GM19397 (cell line): Measurements from ENCODE around the gene TROAP.
"Not testable (repeated sequence)": the region's sequence is repeated elsewhere in the genome, so short reads cannot be mapped to it uniquely, and the experiment has no call there.

Source experiments
- ATAC-seq: cut with Tn5 transposase; IDR thresholded peaks from one replicate; pipeline ENCODE4 v1.9.1; 2021; ENCODE audit warnings: mild to moderate bottlenecking, moderate library complexity; ENCODE audit not compliant: unreplicated experiment

The TROAP gene

DNA sequence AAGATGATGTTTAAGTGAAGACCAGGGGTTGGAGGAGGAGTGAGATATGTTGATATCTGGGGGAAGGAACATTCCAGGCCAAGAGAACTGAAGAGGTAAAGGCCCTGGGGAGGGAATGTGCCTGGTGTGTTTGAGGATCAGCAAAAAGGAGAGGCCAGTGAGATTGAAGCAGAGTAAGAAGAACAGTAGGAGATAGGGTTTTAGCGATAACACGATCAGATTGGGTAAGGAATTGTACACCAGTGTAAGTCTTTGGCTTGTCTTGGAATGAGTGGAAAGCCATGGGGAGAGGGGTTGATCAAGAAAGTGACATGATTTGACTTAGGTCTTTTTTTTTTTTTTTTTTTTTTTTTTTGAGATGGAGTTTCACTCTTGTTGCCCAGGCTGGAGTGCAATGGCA lies 4.8 kb downstream of the TROAP start:
- no peak for ATAC-seq

DNA sequence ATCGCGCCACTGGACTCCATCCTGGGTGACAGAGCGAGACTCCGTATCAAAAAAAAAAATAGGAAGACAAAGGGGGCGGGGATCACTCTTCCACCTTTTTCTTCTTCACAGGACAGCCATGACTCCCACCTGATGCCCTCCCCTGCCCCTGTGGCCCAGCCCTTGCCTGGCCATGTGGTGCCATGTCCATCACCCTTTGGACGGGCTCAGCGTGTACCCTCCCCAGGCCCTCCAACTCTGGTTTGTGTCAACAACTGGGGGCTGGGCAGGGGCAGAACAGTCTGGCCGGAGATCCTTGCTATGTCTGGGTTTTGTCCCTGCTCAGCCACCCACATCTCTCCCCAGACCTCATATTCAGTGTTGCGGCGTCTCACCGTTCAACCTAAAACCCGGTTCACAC lies 5.8 kb downstream of the TROAP start:
- no peak for ATAC-seq

DNA sequence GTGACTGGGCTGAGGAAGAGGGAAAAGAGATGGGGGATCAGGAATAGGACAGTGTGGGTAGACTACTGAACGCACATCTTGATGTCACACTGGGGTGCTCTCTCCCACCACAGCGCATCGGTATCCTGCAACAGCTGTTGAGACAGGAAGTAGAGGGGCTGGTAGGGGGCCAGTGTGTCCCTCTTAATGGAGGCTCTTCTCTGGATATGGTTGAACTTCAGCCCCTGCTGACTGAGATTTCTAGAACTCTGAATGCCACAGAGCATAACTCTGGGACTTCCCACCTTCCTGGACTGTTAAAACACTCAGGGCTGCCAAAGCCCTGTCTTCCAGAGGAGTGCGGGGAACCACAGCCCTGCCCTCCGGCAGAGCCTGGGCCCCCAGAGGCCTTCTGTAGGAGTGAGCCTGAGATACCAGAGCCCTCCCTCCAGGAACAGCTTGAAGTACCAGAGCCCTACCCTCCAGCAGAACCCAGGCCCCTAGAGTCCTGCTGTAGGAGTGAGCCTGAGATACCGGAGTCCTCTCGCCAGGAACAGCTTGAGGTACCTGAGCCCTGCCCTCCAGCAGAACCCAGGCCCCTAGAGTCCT lies 7.1 kb downstream of the TROAP start:
- ATAC-seq: no peak

DNA sequence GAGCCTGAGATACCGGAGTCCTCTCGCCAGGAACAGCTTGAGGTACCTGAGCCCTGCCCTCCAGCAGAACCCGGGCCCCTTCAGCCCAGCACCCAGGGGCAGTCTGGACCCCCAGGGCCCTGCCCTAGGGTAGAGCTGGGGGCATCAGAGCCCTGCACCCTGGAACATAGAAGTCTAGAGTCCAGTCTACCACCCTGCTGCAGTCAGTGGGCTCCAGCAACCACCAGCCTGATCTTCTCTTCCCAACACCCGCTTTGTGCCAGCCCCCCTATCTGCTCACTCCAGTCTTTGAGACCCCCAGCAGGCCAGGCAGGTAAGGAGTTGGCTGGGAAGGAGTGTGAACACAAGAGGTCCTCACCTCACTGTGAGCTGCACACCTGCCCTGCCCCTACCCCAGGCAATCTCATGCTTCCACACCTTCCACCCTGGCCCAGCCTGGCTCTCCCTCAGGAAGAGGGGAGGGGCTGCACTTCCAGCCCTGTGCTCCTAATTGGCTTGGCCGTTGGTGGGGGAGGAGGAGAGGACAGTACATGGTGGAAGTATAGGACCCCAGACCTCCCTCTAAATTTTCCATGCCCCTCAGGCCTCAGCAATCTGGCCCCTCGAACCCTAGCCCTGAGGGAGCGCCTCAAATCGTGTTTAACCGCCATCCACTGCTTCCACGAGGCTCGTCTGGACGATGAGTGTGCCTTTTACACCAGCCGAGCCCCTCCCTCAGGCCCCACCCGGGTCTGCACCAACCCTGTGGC lies 7.8 kb downstream of the TROAP start:
- ATAC-seq: no peak

DNA sequence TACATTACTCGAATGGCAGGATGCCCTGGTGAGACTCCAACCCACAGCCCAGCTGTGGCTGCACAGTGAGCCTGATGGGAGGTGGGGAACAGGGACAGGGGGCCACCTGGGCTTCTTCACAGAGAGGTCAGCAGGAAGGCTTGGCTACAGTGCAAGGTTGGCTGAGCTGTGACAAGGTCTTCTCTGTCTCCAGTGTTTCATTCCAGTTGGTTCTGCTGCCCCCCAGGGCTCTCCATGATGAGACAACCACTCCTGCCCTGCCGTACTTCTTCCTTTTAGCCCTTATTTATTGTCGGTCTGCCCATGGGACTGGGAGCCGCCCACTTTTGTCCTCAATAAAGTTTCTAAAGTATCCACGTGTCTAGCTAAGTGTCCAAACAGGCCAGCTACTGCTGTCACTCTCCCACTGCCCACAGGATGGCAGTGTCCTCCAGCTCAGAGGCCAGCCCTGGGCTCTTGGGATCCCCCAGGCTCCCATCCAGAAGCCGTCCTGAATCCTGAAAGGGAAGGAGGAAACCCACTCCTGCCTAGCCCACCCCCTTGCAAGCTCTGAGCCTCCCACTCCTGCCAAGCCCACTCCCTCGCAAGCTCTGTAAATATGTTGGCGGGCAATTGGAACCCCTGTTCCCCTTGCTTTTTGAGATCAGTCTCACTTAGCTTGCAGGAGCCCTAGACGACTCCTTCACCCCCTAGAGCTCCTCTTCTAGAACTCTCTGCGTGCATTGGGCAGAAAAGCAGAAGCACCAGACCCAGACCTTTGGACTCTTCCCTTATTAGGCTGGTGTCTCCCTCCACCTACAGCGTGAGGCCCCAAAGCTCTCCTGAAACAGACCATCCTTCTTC lies 8.5 kb downstream of the TROAP start:
- no peak for ATAC-seq

DNA sequence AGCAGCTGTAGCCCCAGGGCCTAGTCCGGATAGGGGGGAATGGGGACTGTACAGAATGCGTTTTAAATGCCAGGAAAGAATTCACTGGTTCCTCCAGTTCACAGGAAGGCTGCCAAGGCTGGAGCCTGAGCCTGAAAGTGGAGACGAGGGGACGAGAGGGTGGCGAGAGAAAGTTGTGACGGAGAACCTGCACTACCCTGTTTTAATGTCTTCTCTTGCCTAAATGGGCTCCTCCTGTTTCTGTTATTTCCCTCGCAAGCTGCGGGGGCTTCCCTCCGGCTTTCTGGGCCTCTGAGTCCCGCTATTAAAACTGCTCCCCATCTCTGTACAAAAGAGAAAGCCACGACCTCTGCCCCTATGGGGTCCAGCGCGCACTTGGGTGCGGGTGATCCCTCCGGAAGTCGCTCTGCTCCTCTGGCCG lies 9.4 kb downstream of the TROAP start:
- ATAC-seq: no peak

DNA sequence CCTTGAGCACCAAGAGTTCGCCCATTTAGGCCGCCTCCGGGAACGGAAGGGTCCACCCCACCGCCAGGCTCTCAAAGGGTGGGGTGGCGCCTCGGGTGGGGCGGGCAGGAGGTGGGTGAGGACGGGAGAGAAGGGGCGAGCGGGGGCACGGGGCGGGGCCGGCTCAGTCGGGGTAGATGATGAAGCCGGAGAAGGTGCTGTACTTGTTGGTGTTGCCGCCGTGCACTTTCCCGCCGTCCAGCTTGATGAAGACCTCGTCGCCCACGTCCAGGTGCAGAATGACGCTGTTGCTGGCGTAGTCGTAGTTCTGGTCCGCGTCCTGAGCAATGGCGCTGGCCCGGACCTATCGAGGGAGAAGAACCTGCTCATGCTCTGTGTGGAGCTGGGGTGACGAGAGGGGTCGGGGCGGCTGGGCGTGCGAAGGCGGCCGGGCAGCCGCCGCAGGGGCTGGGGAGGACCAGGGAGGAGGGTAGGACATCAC lies 9.9 kb downstream of the TROAP start:
- no peak for ATAC-seq

DNA sequence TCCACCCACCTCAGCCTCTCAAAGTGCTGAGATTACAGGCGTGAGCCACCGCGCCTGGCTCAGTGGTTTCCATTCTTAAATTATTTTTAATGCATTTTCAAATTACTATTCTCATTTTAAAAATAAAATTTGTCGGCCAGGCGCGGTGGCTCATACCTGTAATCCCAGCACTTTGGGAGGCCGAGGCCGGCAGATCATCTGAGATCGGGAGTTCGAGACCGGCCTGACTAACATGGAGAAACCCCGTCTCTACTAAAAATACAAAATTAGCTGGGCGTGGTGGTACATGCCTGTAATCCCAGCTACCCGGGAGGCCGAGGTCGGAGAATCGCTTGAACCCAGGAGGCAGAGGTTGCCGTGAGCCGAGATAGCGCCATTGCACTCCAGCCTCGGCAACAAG lies 10.7 kb downstream of the TROAP start:
- ATAC-seq: not testable (repeated sequence)

DNA sequence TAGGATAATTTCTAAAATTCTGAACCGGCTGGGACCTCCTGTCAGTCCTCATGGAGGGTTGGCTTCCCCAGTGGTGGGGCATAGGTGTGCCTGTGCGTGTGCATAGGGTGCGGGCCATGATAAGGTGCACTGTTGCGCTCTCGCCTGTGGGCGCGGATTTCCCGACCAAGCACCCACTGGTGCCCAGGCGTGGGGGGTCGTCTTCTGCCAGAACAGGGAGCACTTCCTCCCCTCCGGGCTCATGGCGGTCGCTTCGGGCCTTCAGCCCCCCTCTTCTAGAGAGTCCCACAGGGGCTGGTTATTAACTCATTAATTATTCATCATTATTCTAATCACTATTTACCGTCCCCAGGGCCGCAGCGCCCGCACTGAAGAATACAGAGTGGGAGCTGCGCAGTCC lies 11.2 kb downstream of the TROAP start:
- no peak for ATAC-seq

DNA sequence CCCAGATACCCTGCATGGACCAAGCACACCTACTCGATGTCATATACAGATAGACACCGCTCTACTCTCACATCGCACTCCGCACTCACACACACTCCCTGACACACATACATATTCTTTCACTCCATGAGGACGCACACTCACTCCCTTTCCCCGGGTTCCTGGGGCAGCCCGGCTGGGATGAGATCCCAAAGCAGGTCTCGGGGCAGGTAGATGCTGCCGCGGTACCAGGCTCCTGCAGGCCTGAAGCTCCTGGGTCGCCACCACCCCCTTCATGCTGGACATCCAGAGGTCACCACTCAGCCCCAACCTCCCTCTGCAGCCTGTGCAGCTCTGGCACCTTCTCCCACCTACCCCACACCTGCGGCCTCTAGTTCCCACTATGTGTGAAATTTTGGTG lies 11.6 kb downstream of the TROAP start:
- no peak for ATAC-seq

DNA sequence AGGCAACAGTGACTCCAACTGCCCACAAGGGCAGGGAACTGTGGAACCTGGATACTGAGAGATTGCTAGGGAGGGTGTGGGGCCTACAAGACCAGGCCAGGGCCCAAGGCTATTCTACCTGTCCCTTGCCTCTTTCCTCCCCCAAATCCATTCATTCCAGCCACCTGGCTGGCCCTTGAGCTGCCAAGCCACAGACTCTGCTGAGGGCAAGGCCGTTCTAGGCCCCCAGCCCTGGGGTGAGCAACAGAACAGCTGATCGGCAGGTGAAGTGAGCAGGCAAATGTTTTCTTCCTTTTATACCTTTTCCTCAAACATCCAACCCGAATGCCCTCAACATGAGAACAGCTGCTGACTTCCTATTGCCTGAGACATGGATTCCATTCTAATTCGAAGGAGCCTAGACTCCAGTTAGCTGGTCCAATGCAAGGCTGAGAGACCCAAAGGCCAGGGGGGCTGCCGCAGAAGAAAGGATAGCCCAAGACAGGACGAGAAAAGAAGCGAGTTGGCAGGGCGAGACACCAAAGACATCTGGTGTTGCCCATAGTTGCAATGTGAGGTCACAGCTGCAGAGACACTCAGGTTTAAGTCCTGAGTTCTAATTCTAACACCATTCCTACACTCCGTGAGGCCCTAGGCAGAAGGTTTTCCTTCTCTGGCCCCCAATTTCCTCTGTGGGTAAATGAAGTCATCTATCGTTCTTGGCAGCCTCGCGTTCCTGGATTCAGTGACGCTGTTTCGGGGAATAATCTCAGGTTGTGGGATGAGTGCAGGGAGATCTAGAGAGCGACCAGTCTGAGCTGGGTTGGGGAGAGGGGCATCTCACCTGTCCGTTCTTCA lies 12.3 kb downstream of the TROAP start:
- no peak for ATAC-seq

DNA sequence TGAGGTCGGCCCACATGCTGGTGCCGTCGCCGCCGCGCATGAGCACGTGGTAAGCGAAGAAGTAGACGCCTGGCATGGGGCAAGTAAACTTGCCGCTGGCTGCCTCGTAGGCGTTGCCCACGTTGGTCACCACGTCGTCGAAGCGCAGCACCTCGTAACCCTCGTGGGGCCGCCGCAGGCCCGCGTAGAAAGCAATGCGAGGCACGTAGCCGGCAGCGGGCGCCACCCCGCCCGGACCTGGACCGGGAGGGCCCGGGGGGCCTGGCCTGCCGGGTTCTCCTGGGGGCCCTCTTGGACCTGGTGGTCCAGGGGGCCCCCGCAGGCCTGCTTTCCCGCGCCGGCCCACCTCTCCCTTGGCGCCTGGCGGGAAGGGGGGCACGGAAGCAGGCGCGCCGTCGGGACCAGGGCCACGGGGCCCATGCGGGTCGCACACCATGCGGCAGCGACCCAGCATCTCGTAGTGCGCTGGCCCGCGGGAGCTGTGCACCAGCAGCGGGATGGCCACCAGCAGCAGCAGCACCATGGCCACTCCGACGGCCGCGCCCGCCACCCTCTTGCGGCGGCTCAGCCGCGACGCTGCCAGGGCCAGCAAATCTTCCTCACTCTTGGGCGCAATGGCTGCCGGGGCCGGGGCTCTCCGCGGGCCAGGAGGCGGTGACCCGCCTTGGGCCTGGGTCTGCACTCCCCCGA lies 13.0 kb downstream of the TROAP start:
- ATAC-seq: no peak

DNA sequence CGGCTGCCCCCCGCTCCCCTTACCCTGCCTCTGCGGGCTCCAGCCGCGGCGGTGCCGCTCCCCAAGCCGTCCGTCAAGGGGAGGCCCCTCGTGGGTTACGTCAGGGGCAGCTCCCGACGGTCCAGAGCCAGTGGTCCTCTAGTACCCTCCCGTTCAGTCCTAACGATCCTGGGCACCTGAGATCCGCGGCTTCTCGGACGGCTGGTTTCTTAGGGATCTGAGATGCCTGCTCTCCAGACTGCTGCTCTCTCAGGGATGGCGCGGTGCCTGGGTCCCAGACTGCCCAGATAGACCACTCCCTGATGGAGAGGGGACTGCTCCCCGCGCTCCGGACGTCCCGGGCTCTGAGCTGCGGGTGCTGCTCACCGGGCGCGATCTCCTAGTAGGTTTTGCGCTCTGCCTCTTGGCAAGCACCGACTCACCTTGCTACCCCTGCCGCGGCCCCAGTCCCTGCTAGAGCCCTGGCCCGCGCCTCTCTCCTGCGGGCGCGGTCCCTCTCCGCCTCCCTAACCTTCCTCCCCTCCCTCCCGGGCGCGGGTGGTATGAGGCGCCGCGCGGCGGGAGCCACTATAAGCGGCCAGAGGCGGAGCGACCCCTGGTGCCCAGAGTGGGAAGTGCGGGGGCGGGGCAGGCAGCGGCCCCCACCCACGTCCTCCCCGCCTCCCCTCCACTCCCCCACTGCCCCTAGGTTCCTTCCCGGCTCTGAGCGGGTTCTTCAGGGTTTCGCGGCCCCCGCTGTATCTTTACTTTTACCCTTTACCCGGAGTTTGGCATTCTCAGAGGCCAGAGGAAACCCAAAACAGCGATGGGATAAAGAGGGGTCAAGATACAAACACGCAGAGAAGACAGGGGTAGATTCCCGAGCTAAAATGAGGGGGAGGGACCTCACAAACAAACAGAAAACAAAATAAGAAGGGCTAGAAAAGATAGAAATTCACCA lies 13.9 kb downstream of the TROAP start, which contains the start of gene C1QL4:
C1QL4 (minus strand) TSS at position 544 of the 940 bp plus-strand sequence. CDS start 711 bp downstream, outside the sequence.
- ATAC-seq: peak; percentile 72

DNA sequence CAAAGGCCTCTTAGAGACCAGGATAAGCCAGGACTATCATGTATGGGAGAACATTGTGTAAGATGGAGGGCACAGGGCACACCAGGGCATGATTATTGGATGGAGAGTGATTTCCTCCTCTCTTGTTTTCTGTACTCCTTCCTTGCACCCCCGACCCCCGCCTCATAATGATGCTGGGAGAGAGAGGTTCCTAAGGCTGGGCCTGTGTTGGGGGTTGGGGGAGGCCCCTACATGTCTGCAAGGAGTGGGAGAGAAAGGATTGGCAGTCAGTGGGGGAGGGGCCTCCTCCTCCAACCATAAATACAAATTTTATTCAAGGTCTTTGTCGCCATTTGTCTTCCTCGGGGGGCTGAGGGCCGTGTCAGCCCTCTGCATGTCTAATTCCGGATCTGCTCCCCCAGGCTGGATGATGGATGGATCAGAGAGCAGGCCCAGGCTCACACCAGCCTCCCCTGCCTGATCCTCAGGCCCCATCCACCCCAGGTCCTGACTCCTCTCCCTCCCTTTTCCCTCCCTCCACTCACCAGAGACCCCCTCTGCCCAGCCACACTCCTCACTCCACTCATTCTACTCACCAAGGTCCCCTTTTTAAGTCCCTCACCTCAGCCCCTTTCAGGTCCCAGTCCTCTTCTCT lies 15.9 kb downstream of the TROAP start:
- ATAC-seq: no peak

DNA sequence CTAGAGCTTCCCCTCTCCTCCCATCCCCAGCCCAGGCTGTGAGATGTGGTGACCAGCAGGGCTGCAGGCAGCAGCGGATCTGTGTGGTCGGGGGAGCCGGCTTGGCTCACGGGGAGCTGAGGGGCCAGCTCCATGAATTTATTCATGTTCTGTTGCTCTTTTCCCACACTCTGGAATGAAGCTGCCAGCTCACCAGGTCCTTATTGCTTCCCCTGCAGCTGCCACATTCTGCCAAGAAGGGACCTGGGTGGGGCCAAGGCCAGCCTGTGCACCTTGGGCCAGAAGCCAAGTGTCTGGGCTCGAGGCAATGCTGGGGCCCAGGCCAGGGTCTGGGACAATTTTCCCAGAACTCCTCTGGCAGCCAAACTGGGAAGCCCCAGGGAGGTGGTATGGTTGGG lies 16.4 kb downstream of the TROAP start:
- ATAC-seq: no peak

DNA sequence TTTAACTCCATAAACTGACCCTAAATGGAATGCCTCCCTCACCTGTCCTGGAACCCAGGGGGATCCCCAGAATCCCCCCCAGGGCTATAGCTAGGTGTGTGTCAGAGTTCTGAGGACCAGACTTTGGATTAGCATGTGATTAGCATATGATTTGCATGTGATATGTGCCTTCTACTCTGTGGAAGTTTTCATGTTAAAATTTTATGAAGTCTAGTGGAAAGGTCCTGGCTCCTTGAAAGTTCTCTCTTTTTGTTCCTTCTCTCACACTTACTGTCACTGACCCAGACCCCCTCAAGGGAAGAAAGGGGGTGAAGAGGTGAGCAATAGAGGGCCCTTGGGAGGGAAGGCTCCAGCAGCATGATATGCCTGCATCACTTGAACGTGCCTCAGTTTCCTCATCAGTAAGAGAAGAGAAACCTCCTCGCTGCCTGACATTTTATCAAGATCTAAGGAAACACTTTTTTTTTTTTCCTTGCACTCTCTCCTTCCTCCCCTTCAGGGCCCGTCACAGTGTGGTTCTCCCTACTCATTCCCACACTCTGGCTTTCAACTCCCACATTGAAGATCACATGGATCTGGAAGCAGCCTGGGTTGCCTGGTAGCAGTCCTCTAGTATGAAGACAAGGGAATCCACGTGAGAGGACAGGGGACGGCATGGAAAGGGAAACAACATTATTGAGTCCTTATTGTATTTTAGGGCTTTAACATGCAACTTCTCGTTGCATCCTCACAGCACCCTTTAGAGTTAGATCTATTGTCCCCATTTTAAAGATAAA lies 17.2 kb downstream of the TROAP start:
- ATAC-seq: no peak

DNA sequence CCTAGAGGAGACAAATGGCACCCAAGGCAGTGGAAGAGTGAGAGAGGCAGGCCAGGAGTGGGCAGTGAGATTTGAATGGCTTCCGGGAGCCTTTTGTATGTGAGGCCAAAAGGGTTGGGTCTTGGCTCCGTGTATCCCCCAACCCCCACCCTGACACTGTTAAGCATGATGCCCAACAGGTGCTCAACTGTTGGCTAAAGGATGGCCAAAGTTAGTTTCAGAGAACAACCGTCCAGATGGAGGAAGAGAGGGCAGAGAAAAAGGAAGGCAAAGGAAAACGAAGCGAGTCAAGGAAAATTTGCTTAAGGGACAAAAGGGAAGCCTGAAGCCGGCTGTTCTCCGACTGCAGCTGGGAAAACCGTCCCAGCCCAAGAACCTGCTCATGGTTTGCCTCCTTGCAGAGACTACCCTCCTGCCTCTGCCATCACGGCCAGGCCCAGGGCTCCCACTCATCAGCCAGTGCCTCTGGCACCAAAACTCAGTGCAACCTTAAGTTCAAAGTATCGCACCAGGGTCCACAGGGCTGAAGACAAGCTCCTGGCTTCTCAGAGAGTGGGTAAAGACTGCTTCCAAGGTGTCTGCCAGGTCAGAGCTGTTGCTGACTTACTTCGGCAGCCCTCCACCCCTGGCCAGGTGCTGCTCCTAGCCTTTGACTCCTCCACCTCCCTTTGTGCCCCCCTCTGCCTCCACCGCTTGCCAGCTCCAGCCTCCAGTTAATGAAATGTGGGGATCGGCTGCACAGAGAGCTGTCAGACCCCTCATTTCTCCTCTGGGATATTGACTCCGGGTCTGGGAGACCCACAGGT lies 18.1 kb downstream of the TROAP start:
- no peak for ATAC-seq
